ENCODE results near the gene OCA2.

OCA2 gene

DNA sequence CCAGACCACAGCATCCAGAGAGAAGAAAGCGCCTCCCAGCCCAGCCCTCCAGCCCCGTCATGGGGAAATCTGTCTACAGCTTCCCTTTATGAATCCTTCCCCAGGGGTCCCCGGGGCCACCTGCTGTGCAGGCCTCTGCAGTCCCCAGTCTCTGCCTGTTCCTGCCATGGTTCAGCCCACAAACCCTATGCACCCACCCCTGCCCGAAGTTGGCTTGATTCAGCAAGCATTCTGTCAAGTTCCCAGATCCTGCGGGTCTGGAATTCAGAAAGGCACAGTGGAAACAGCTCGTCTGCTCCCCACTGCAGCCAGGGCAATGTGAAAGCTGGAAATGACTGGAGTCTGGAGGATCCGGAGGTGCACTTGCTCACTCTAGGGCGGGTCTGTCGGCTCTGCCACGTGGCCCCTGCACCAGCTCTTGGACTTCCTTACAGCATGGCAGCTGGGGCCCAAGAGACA is 2.9 kb upstream of the OCA2 start:
- no peak for DNase-seq

DNA sequence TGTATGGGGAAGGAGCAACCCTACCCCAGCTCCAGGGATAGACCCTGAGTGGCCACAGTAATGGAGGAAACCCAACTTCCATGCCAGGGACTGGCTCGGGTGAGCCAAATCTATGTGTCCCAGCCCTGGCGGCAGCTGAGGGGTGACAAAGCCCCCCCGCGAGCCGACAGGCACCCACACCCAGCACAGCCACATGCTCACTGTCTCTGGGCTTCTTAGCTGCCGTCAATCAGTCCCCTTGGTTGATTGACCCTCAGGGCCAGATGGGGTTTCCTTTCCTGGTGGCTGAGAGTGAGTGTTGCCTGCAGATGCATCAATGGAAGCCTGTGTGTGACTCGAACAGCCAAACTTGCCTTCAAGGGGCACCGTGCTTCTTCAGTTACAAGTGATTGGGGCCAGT is 2.1 kb upstream of the OCA2 start:
- DNase-seq: no peak

DNA sequence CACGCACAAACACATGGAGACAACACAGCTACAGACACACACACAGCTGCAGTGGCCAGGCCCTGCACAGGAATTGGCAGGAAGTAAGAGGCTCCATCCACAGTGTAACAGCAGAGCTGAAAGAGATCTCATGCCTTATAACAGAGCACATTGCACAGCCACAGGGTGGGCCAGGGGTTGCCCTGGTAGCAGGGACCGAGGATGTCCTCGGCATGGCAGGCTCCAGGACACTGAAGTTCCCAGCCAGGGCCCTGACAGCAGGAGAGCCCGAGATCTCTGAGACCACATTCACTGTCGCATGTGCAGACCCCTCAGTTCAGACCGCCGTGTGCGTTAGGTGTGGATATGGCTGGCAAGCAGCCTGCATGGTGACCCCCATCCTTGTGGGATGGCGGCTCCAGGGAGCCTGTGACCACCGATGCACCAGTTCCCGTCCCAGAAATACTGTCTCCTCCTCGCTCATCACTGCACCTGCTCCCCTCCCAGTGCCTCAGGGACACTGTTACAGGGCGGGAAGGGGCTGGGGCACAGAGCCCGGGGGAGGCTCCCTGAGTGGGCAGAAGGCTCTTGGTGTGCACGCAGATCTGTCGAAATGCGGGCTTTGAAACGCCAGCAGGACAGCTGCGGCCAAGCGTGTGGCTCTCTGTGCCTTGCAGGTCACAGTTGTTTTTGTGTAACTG is 1.5 kb upstream of the OCA2 start:
- no peak for DNase-seq

DNA sequence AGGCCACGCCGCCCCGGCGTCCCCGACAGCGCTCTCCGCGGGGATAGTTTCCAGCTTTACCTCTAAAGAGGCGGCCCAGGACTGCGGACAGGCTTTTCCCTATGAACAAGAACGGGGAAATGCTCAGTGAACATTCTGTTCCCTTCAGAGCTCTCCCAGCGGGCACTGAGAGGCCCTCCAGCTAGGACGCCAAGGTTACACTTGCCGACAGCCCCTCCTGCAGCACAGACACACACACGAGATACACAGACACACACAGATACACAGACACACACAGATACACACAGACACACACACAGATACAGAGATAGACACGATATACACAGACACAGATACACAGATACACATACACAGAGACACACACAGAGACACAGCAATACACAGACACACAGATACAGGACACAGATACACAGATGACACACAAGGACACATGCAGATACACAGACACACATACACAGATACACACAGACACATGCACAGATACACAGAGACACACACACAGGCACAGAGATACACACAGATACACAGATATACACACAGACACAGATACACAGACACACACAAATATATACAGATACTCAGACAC is 533 bp upstream of the OCA2 start:
- no peak for DNase-seq

DNA sequence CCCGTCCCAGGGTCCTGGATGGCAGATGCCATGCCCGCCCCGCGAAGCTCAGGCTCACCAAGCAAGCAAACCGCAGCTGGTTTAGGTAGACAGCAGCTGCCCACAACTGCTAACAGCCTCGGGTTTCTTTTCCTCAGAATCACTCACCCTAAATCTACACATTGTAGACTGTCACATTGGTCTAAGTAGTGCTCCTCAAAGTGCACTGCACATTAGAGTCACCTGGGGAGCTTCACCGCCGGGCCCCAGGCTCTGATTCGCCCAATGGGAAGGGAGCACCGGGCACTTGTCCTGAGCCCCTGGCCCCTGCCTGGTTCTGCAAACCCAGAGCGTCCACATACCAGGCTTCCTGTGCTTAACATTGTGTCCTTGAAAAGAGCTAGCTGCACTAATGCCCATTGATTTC is 752 bp downstream of the OCA2 start:
- DNase-seq: no peak

DNA sequence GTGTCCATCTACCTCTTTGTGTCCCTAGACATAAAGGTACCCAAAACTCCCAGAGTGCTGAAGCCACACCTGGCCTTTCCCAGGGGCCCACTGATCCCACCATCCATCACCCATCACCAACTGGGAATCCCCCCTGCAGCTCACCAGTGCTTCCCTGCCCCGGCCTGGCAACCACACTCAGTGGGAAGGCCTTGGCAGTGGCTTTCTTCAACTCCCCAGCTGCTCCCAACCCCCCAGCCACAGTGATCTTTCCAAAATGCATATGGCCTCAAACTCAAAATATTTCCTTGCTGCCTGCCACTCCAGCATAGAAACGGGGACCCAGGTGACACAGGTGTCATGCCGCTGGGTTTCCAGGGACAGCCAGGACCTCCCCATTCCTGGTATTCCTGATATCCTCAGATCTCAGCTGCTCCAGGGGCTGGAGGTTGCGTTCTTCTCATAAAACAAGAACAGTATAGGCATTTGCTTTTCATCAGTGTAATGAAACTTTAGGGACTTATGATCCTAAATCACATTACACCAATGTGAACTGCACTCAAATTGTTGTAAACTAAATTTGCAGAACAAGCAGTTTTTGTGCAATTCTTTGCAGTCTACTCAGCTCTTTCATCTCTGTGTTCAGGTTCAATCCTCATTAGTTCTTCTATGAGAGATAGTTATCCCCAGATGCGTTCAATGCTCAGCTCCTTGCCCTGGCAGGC is 1.3 kb downstream of the OCA2 start:
- no peak for DNase-seq

DNA sequence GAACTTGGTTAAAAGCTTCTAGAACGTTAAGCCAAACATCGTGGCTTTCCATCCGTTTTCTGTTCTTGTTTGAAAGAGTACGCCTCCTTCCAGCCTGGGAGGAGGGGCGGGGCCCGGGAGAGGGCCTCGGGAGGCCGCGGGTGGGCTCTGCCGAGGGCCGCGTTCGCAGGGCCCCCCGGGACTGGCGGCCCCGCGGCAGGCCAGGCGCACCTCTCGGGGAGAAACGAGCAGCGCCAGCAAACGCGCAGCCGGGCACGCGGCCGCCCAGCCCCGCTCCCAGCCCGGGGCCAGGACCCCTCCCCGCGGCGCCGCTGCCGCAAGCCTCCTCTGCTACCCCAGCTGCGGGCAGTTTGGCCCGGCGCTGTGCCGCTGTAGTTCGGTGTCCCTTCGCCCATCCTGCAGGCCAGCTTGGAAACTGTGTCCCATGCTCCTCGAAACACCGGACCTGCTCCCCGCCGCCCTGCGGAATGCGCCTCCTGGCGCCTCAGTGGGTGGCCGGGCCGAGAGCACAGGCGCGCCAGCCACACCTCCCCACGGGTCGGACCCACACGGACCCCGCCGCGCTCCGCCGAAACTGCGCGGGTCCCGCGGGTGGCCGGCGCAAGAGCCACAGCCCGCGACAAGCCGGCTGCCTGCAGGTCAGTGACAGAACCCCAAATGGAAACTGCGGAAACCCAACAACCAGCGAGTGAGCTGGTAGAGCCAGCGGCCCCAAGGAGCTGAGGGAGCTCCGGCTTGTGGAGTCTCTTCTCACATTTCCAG is 2.3 kb downstream of the OCA2 start:
- no peak for DNase-seq

DNA sequence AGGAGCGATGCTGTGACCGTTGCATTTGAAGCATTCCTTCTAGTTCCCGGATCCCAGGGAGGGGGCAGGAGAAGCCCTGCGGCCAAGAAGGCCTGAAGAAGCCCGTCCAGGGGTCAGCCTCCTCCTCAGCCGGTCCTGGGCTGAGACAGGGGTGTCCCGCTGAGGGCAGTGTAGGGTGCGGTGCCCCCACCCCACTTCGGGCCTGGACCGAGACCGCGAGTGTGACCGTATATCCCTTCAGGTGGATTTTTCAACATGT is 2.8 kb downstream of the OCA2 start:
- no peak for DNase-seq

DNA sequence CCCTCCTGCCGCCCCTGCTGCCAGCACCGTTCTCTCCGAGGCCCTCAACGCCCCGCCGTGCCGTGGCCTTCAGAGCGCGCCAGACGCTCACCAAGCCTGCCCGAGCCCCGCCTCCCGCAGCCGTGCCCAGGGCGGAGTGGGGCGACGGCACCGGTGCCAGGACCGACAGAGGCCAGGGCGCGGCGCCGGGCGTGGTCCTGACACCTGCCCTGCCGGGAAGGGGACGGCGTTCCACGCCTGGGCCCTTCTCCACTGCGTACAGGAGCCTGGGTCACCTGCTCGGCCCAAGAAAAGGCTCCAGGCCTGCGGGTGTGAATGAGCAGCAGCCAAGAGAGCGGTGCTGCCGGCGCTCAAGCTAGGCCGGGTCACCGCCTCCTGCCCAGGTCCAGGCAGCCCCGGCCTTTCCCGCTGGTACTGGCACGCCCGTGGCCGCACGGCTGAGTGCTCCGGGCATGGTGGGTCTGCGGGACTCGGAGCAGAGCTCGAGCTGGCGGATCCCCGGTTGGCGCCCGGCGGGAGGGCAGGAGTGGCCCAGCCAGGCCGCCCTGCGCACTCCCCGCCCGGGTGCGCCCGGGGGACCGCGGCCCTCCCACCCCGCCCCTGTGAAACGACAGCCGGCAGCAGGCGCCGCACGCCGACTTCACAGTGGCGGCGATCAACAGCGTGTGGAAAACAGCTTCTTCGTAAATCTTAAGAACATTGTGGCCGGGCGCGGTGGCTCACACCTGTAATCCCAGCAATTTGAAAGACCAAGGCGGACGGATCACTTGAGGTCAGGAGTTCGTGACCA is 4.2 kb downstream of the OCA2 start:
- peak; percentile 39 for DNase-seq

DNA sequence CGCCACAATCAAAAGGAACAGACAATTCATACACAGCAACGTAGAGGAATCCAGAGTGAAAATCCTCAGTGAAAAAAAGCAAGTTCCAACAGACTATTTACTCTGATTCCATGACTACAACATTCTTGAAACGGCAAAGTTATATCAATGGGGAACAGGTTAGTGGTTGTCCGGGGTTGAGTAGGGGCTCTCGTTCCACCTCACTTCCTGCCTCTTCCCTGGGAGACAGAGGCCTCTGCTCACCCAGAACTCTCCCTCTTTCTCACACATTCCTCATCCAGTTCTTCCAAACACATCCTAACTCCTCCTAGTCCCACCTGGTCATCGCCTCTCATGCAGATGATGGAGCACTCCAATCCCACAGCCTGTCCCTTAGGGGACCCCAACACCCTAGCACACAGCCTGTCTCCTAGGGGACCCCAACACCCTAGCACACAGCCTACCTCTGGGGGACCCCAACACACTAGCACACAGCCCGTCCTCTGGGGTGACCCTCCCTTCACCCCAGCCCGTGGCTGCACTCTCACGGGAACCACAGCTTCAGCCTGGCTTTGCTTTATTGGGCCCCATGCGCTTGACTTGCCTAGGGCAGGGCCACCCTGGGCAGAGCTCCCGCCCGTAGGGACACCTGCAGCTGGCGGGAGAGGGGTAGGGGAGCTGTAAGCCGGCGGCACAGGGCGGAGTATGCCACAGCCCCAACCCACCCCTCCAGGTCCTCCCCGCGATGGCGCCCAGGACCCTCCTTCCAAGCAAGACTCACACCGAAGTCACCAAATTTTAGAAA is 5.2 kb downstream of the OCA2 start:
- DNase-seq: no peak

DNA sequence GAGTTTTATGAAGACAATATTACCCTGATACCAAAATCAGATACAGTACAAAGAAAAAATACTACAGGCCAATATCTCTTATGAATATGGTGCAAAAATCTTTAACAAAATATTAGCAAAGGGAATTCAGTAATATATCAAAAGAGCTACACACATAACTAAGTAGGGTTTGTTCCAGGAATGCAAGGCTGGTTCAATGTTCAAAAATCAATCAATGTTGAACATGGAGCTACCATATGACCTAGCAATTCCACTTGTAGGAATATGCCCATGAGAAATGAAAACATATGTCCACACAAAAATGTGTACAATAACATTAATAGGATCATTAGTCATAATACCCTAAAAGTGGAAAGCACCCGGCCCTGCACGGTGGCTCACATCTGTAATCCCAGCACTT is 7.8 kb downstream of the OCA2 start:
- no peak for DNase-seq

DNA sequence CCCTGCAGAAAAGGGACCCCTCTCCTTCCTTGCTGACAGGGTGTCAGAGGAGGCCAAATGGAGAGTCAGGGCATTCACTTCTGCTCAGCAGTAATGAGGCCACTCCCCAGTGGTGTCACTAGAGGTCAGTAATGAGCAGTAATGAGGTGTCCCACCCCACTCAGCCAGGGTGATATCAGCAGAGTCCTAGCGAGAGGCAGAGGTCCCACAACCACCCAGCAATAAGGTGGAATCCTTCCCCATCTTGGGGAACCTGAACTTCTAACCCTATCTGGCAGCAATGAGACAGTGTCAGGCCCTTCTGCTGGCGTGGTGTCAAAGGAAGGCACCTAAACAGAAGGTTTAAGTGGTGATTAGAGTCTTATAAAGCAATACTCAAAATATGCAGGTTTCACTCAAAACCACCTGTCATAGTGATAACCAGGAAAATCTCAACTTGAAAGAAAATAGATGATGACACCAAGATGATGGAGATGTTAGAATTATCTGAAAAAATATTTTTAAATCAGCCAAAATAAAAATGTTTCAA is 12.9 kb downstream of the OCA2 start:
- DNase-seq: peak; percentile 61

DNA sequence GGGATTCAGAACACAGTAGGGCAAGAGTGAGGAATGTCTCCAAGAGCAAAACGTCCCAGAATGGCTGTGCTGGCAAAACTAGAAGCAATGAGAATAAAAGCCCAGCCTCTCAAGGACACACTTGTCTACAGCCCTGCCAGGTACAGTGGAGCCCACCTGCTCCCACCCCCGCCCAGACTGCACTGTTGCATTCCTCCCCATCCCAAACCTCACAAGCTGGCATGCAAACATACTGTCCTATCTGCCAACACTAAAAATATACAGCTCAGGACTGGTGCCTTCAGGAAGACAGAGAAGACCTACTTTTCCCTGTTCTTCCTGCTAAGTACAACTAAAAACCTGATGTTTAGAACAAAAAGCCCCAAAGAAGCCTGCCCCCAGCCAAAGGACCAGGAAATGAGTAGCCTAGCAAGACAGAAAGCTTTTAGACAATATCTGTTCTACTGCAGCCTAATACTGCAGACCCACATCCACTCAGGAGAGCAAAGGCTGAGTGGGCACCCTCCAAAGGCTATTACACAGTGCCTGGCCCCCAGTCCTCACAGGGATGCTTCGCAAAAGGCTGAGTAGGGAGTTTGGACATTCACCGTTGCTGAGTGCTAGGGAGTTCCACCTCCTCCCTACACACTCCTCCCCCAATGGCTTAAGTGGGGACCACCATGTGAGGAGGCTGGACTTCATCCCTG is 13.5 kb downstream of the OCA2 start:
- no peak for DNase-seq

DNA sequence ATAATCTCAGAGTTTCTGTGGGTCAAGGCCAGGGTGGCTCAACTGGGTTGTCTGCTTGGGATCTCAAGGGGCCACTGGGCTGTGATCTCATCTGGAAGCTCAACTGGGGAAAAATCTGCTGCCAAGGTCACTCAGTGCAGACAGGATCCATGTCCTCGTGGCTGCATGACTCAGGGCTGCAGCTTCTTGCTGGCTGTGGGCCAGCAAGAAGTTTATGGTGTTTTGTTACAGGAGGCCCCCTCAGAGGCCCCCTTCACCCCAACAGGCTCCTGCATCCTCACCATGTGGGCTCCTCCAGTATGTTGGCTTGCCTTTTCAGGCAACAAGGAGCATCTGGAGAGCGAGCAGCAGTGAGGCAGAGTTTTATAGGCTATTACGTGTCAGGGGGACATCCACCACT is 14.6 kb downstream of the OCA2 start:
- DNase-seq: no peak

DNA sequence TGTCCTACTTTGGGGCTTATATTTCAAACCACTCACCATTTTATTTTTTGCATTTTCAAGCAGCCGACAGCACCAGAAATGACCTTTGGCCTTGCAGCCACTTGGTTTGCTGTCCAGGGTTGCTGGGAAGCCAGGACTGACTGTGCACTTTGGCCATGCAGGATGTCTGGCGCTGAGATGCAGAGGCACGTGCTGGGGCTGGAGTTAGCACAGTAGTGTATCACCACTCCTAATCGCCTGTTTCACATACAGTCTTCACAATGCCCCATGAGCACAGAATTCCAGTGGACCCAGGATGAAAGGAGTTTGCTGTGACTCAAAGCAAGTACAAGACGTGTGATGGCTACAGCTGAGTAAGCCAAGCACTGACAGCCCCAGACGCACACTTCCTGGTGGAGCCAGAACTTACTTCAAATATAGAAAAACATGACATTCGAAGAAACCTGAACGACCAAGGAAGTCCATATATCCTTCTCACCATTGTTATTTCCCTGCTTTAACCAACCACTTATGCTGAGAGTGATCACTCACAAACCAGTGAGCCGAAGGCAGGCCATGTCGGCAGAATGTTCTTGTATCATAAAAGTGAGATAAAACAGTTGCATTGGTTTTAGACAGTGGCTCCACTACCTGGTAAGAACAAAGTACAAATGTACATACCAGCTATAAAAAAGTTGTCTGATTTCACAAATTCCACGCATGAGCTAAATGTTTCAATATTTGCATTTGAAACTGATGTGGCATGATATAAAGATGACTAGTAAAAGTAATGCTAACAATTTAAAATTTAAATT is 16.0 kb downstream of the OCA2 start:
- no peak for DNase-seq

DNA sequence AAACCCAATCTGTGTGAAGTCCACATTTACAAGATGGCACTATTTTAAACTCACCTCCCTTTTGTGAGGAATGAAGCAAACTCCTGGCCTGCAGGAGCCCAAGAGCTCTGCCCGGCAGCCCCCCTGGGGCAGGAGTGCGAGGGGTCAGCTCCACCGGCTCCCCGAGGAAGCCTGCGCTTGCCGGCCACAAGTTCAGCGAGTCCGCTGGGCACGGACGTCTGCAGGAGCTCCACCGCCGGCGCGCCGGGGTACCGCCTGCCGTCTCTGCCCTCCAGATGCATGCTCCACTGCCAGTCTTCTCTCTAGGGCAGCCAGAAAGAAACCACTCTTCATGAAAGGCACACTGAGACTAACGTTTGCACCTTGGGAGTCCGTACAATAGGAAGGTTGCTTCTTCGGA is 17.5 kb downstream of the OCA2 start:
- DNase-seq: no peak

DNA sequence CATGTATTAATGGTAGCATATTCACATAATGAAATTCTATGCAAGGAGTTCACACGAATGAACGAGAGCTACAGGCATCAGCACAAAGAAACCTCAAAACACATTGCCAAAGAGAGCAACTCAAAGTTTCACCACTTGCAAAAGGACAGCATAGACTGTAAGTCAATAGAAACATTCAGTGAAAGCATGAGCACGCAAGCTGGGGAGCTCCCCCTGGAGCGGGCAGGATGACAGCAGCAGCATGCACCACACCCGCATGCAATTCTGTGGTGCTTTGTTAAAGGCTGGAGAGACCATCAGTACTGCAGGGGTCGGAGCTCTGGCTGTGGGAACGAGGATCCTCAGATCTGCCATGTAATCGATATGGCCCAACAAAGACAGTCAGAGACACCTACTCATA is 18.7 kb downstream of the OCA2 start:
- no peak for DNase-seq

DNA sequence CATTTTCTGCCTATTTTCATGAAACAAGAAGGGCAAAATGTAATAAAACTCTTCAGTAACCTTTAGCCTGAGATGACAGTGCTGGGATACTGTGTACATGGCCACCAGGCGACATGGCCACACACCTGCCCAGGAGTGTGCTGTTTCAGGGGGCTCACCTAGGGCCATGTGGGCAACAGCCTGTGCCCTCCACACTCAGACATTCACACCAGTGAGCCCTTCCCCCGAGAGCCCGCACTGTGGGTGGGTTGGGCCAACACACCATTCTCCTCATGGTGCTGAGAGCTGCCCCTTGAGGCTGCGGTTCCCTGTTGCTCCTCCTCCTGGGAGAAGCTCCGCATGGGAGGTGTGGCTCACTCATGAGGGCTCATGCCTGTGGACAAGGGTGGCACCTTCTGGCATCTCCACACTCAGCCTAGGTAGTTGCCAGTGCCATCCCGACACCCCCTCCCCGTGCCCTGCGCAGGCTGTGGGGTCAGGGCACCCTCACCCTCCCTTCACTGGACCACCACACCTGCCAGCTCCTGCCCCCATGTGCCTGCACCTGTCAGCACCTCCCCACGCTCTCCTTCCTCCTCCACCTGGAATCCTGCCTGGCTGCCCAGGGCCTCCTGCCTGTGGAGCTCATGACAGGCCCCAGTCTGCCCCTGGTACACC is 19.7 kb downstream of the OCA2 start:
- DNase-seq: no peak

DNA sequence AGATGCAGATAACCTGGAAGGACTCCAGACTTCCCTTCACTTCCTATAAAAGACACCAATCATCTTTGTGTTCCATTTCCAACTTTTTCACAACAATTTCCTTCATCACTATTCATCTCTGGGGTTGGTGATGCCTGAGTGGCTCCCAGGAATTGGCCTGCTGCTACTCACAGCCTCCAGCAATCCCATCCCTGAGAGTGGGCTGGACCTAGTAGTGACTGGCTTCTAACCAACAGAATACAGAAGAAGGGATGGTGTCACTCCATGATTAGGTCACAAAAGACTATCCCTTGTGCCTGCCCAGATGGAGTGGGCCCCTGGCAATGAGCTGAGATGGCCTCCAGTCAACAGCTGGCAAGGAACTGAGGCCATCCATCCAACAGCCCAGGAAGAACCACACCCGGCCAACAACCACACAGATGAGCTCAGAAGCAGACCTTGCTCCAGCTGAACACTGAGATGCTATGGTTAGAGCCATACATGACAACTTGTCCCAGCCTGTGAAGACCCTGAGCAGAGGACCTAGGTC is 20.9 kb downstream of the OCA2 start:
- no peak for DNase-seq

DNA sequence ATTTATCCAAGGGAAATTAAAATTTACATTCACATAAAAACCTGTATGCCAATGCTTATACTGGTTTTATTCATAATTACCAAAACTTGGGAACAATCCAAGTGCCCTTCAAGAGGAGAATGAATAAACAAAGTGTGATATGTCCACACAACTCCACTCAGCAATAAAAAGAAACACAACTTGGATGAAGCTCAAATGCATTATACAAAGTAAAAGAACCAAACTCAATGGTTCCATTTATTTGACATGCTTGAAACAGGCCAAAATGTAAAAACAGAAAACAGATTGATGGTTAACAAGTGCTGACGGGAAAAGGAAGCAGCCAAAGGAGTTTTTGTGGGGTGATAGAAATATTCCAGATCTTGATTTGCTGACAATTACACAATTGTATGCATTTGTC is 23.5 kb downstream of the OCA2 start:
- DNase-seq: no peak

All from CD4-positive, alpha-beta T cell treated with Interleukin-21 for 1 hour (primary cell).